DOHH2 (cell line): Measurements from ENCODE around the gene KIF25.

Source experiments
- H3F3A ChIP-seq: fragments of 200-600 bp; sonication (generic), shearing (Covaris generic); 2 replicates; pipeline ENCODE4 v1.6.0; 2016; ENCODE audit warnings: antibody characterized with exemption, mild to moderate bottlenecking; ENCODE audit not compliant: control insufficient read depth, insufficient read depth
- H3K27ac ChIP-seq: fragments of 200-600 bp; sonication (generic); 2 replicates; pipeline ENCODE4 v1.5.1; 2014; ENCODE audit warnings: low read depth, mild to moderate bottlenecking, low read length, moderate library complexity
- H3K27me3 ChIP-seq: fragments of 200-600 bp; sonication (generic); 2 replicates; pipeline ENCODE4 v1.6.1; 2014; ENCODE audit warnings: mild to moderate bottlenecking, low read length, mixed read lengths; ENCODE audit not compliant: control insufficient read depth
- H3K36me3 ChIP-seq: fragments of 200-600 bp; sonication (generic); 2 replicates; pipeline ENCODE4 v1.6.1; 2014; ENCODE audit warnings: mild to moderate bottlenecking, low read length, moderate library complexity, mixed read lengths; ENCODE audit not compliant: control insufficient read depth
- H3K4me1 ChIP-seq: fragments of 200-600 bp; sonication (generic); 2 replicates; pipeline ENCODE4 v1.6.1; 2014; ENCODE audit warnings: mild to moderate bottlenecking, low read length, mixed read lengths; ENCODE audit not compliant: control insufficient read depth
- H3K4me2 ChIP-seq: fragments of 200-600 bp; sonication (generic); 2 replicates; pipeline ENCODE4 v1.6.0; 2014; ENCODE audit warnings: mild to moderate bottlenecking, low read length, moderate library complexity
- H3K4me3 ChIP-seq: fragments of 200-600 bp; sonication (generic); 2 replicates; pipeline ENCODE4 v1.5.1; 2014; ENCODE audit warnings: mild to moderate bottlenecking, low read length, mixed read lengths
- H3K79me2 ChIP-seq: fragments of 200-600 bp; sonication (generic); 2 replicates; pipeline ENCODE4 v1.6.1; 2014; ENCODE audit warnings: mild to moderate bottlenecking, low read length, mixed read lengths; ENCODE audit not compliant: control insufficient read depth
- H3K9me2 ChIP-seq: fragments of 200-600 bp; sonication (generic); replicated peaks from 2 replicates; pipeline ENCODE4 v1.6.1; 2014; ENCODE audit warnings: mild to moderate bottlenecking, low read length, mixed read lengths; ENCODE audit not compliant: control insufficient read depth
- H3K9me3 ChIP-seq: fragments of 200-600 bp; sonication (generic); 2 replicates; pipeline ENCODE4 v1.6.1; 2014; ENCODE audit warnings: antibody characterized with exemption, low read length, mixed read lengths; ENCODE audit not compliant: control insufficient read depth, insufficient read depth
- H4K20me1 ChIP-seq: fragments of 200-600 bp; sonication (generic); 2 replicates; pipeline ENCODE4 v1.6.0; 2014; ENCODE audit warnings: low read depth, mild to moderate bottlenecking, antibody characterized with exemption, low read length, moderate library complexity; ENCODE audit not compliant: control insufficient read depth, insufficient read depth
- CTCF ChIP-seq: fragments of 200-600 bp; sonication (generic); IDR thresholded peaks from one replicate; pipeline ENCODE4 v1.5.1; 2014; ENCODE audit warnings: antibody characterized with exemption, mild to moderate bottlenecking, low read depth, low read length; ENCODE audit not compliant: poor library complexity, severe bottlenecking
- EZH2phosphoT487 ChIP-seq: fragments of 200-600 bp; sonication (generic); IDR thresholded peaks from 2 replicates; pipeline ENCODE4 v1.6.1; 2017; ENCODE audit warnings: borderline replicate concordance, mild to moderate bottlenecking, antibody characterized with exemption, low read length, moderate library complexity, mixed read lengths

The KIF25 gene

DNA sequence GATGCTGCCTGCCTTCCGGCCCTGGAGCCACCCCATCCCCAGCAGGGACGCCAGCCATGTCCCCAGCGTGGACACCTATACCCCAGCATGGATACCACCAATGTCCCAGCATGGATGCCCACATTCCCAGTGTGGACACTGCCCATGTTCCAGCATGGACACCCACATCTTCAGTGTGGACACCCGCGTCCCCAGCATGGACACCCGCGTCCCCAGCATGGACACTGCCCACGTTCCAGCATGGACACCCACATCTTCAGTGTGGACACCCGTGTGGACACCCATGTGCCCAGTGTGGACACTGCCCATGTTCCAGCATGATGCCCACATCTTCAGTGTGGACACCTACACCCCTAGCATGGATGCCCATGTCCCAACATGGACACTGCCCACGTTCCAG is 88.6 kb downstream of the KIF25 start:
- Histone ChIP-seq H3K27me3 (no peaks in the 10 kb centered on the region), H3K79me2 (no peaks in the 10 kb centered on the region), H3K4me1 (no peaks in the 10 kb centered on the region), H3K4me2 (no peak overlapping the region), H3K36me3 (no peaks in the 10 kb centered on the region), H4K20me1 (no peaks in the 10 kb centered on the region), H3K27ac (no peak overlapping the region), H3K4me3 (no peak overlapping the region), H3K9me2 (no peaks in the 10 kb centered on the region), H3K9me3 (no peaks in the 10 kb centered on the region), H3F3A (no peaks in the 10 kb centered on the region)
- TF ChIP-seq EZH2phosphoT487 (no peak), CTCF (no peak)

GRCh38 chr6:168086616-168087015 is 89.1 kb downstream of the KIF25 start:
- H3K9me2 ChIP-seq: no peaks in the 10 kb centered on the region
- H3K27ac ChIP-seq: no peak overlapping the region
- H3K9me3 ChIP-seq: no peaks in the 10 kb centered on the region
- H3F3A ChIP-seq: no peaks in the 10 kb centered on the region
- TF ChIP-seq EZH2phosphoT487 (no peak), CTCF (no peak)
- no peak overlapping the region for H3K4me2 ChIP-seq
- no peaks in the 10 kb centered on the region for H3K4me1 ChIP-seq
- no peaks in the 10 kb centered on the region for H3K36me3 ChIP-seq
- H3K79me2 ChIP-seq: no peaks in the 10 kb centered on the region
- no peaks in the 10 kb centered on the region for H3K27me3 ChIP-seq
- no peaks in the 10 kb centered on the region for H4K20me1 ChIP-seq
- H3K4me3 ChIP-seq: no peak overlapping the region

DNA sequence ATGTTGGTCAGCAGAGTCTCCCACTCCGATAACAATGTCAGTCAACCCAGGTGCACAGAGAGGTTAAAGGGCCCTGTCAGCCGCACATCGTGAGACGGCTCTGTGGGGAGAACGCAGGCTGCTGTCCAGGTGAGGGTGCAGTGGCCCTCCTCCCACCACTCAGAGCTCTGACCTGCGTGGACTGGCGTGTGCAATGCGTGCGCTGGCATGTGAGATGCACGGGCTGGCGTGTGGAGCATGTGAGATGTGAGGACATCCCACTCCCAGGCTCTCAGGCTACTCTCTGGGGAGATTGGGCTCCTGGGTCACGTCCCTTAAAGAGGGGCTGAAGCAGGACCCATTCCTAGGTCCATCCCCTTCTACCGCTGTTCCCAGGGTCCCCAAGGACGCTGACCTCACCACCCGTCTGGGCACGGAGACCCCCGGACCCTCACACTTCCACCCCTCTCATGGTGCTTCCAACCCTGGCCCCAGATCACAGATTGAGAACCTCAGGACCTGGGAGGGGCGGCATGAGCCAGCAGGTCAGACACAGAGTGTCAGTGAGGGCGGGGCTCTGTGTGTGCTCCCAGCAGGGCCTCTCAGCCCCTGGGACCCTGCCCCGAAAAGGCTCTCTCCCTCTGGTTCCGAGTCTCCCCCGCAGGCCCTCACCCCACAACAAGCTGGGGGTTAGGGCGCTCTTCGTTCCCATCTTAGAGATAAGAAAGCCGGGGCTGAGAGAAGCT is 90.1 kb downstream of the KIF25 start:
- no peaks in the 10 kb centered on the region for H3K79me2 ChIP-seq
- TF ChIP-seq CTCF (no peak), EZH2phosphoT487 (no peak)
- H3K27me3 ChIP-seq: no peaks in the 10 kb centered on the region
- H3K36me3 ChIP-seq: no peaks in the 10 kb centered on the region
- H3K9me2 ChIP-seq: no peaks in the 10 kb centered on the region
- H3K4me2 ChIP-seq: no peak overlapping the region
- no peaks in the 10 kb centered on the region for H4K20me1 ChIP-seq
- H3K4me1 ChIP-seq: no peaks in the 10 kb centered on the region
- no peak overlapping the region for H3K4me3 ChIP-seq
- H3K27ac ChIP-seq: no peak overlapping the region
- H3K9me3 ChIP-seq: no peaks in the 10 kb centered on the region
- no peaks in the 10 kb centered on the region for H3F3A ChIP-seq
